ENCODE data around the gene IGFL1. TPM values are rescaled to one million over a fixed set of nuclear protein-coding genes. Genes with fewer than 3 reads are reported as not detected.

The IGFL1 gene
- total RNA-seq, 1 donor from 2014 or later = not detected

GRCh38 chr19:46265217-46265828, 35.8 kb downstream of the IGFL1 start:
- no peak overlapping the region for H3K4me2 ChIP-seq (ENCODE audit: low read length)
- H2AFZ ChIP-seq (ENCODE audit: low read depth, low read length) = no peak overlapping the region
- no peak overlapping the region for H3K4me3 ChIP-seq (ENCODE audit: insufficient read depth, low read depth, low read length)
- Mint-ChIP-seq H3K36me3 (ENCODE audit: low read depth, unreplicated experiment) (peaks cover 3% of the 10 kb centered on the region), H3K4me3 (ENCODE audit: unreplicated experiment) (peak overlapping the region; percentile 67), H3K27ac (ENCODE audit: unreplicated experiment) (peak overlapping the region; percentile 88), H3K4me1 (ENCODE audit: low read depth, unreplicated experiment) (peaks cover 27% of the 10 kb centered on the region), H3K27me3 (ENCODE audit: low read depth, unreplicated experiment) (peaks cover 5% of the 10 kb centered on the region), H3K9me3 (ENCODE audit: unreplicated experiment) (peaks cover 2% of the 10 kb centered on the region)
- H3K27me3 ChIP-seq (ENCODE audit: insufficient read depth, low read length) = peaks cover 53% of the 10 kb centered on the region
- no peak for TF ChIP-seq EZH2 (IDR thresholded peaks at IDR 0.05; ENCODE audit: insufficient read depth, low read length)
- peak; percentile 90 for TF ChIP-seq CTCF (IDR thresholded peaks at IDR 0.05; ENCODE audit: insufficient read depth, low read depth, low read length)
- no peak overlapping the region for H3K27ac ChIP-seq (ENCODE audit: low read depth, low read length)
- no peaks in the 10 kb centered on the region for H3K79me2 ChIP-seq (ENCODE audit: insufficient read depth, low read length)
- H4K20me1 ChIP-seq (ENCODE audit: insufficient read depth, low read length) = no peaks in the 10 kb centered on the region
- H3K9me3 ChIP-seq (ENCODE audit: insufficient read depth, low read depth, low read length) = no peaks in the 10 kb centered on the region
- H3K36me3 ChIP-seq (ENCODE audit: insufficient read depth, low read length) = no peaks in the 10 kb centered on the region
- no peak overlapping the region for H3K9ac ChIP-seq (ENCODE audit: low read length)
- peak; percentile 93 for FAIRE-seq
- peaks cover 13% of the 10 kb centered on the region for H3K4me1 ChIP-seq (ENCODE audit: insufficient read depth, low read length)
- DNase-seq (ENCODE audit: low read depth) = peak; percentile 56

- Histone ChIP-seq H3K27ac (ENCODE audit: low read depth, low read length) (no peak overlapping the region), H3K79me2 (ENCODE audit: insufficient read depth, low read length) (no peaks in the 10 kb centered on the region), H4K20me1 (ENCODE audit: insufficient read depth, low read length) (no peaks in the 10 kb centered on the region), H3K27me3 (ENCODE audit: insufficient read depth, low read length) (peaks cover 41% of the 10 kb centered on the region), H2AFZ (ENCODE audit: low read depth, low read length) (no peak overlapping the region), H3K4me1 (ENCODE audit: insufficient read depth, low read length) (peaks cover 22% of the 10 kb centered on the region), H3K4me3 (ENCODE audit: insufficient read depth, low read depth, low read length) (no peak overlapping the region), H3K9me3 (ENCODE audit: insufficient read depth, low read depth, low read length) (no peaks in the 10 kb centered on the region), H3K4me2 (ENCODE audit: low read length) (no peak overlapping the region), H3K9ac (ENCODE audit: low read length) (no peak overlapping the region), H3K36me3 (ENCODE audit: insufficient read depth, low read length) (no peaks in the 10 kb centered on the region)
- Mint-ChIP-seq H3K4me1 (ENCODE audit: low read depth, unreplicated experiment) (peaks cover 43% of the 10 kb centered on the region), H3K27ac (ENCODE audit: unreplicated experiment) (no peak overlapping the region), H3K36me3 (ENCODE audit: low read depth, unreplicated experiment) (peaks cover 2% of the 10 kb centered on the region), H3K27me3 (ENCODE audit: low read depth, unreplicated experiment) (no peaks in the 10 kb centered on the region), H3K9me3 (ENCODE audit: unreplicated experiment) (peaks cover 2% of the 10 kb centered on the region), H3K4me3 (ENCODE audit: unreplicated experiment) (no peak overlapping the region)
- DNase-seq (ENCODE audit: low read depth) (no peak), FAIRE-seq (no peak)
- TF ChIP-seq EZH2 (IDR thresholded peaks at IDR 0.05; ENCODE audit: insufficient read depth, low read length) (no peak), CTCF (IDR thresholded peaks at IDR 0.05; ENCODE audit: insufficient read depth, low read depth, low read length) (no peak)
Measured at GRCh38 chr19:46269101-46269500, 39.6 kb downstream of the IGFL1 start.

- Histone ChIP-seq H3K4me1 (ENCODE audit: insufficient read depth, low read length) (peaks cover 22% of the 10 kb centered on the region), H2AFZ (ENCODE audit: low read depth, low read length) (no peak overlapping the region), H3K36me3 (ENCODE audit: insufficient read depth, low read length) (no peaks in the 10 kb centered on the region), H3K79me2 (ENCODE audit: insufficient read depth, low read length) (no peaks in the 10 kb centered on the region), H3K9me3 (ENCODE audit: insufficient read depth, low read depth, low read length) (no peaks in the 10 kb centered on the region), H3K9ac (ENCODE audit: low read length) (peak overlapping the region; percentile 59), H3K4me3 (ENCODE audit: insufficient read depth, low read depth, low read length) (no peak overlapping the region), H3K27me3 (ENCODE audit: insufficient read depth, low read length) (peaks cover 33% of the 10 kb centered on the region), H3K4me2 (ENCODE audit: low read length) (no peak overlapping the region), H4K20me1 (ENCODE audit: insufficient read depth, low read length) (no peaks in the 10 kb centered on the region), H3K27ac (ENCODE audit: low read depth, low read length) (peak overlapping the region; percentile 92)
- Mint-ChIP-seq H3K27me3 (ENCODE audit: low read depth, unreplicated experiment) (no peaks in the 10 kb centered on the region), H3K9me3 (ENCODE audit: unreplicated experiment) (peaks cover 2% of the 10 kb centered on the region), H3K4me1 (ENCODE audit: low read depth, unreplicated experiment) (peaks cover 34% of the 10 kb centered on the region), H3K36me3 (ENCODE audit: low read depth, unreplicated experiment) (peaks cover 2% of the 10 kb centered on the region), H3K27ac (ENCODE audit: unreplicated experiment) (no peak overlapping the region), H3K4me3 (ENCODE audit: unreplicated experiment) (peak overlapping the region; percentile 47)
- FAIRE-seq = no peak
- DNase-seq (ENCODE audit: low read depth) = no peak
- TF ChIP-seq EZH2 (IDR thresholded peaks at IDR 0.05; ENCODE audit: insufficient read depth, low read length) (no peak), CTCF (IDR thresholded peaks at IDR 0.05; ENCODE audit: insufficient read depth, low read depth, low read length) (no peak)
Measured at GRCh38 chr19:46270521-46271256, 41.1 kb downstream of the IGFL1 start.

Data from astrocyte (in vitro differentiated cells and primary cell).